Activated CD8-positive, alpha-beta memory T cell treated with anti-CD3 and anti-CD28 coated beads for 24 hours (primary cell): ENCODE measurements around the gene NFATC2IP.
"Not testable (repeated sequence)": the region's sequence is repeated elsewhere in the genome, so short reads cannot be mapped to it uniquely, and the experiment has no call there.

Source experiments
- DNase-seq: peaks from one replicate; pipeline ENCODE4 v3.0.0-alpha.2; 2020

Gene NFATC2IP

GRCh38 chr16:28927815-28928214, 22.9 kb upstream of the NFATC2IP start:
- DNase-seq = no peak

GRCh38 chr16:28930203-28930602, 20.5 kb upstream of the NFATC2IP start:
- DNase-seq = no peak

- DNase-seq = no peak
Observed at GRCh38 chr16:28930652-28931051, 20.1 kb upstream of the NFATC2IP start.

- no peak for DNase-seq
Observed at GRCh38 chr16:28931801-28932225, 18.9 kb upstream of the NFATC2IP start, which contains the start of gene CD19. Gene CD19 (plus strand): TSS chr16:28931971. CDS start chr16:28932001, 30 bp downstream.

GRCh38 chr16:28932339-28933141, 18.2 kb upstream of the NFATC2IP start:
- DNase-seq = no peak

DNA sequence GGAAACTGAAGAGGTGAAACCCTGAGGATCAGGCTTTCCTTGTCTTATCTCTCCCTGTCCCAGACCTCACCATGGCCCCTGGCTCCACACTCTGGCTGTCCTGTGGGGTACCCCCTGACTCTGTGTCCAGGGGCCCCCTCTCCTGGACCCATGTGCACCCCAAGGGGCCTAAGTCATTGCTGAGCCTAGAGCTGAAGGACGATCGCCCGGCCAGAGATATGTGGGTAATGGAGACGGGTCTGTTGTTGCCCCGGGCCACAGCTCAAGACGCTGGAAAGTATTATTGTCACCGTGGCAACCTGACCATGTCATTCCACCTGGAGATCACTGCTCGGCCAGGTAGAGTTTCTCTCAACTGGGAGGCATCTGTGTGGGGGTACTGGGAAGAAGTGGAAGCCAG, 17.6 kb upstream of the NFATC2IP start:
- no peak for DNase-seq

DNA sequence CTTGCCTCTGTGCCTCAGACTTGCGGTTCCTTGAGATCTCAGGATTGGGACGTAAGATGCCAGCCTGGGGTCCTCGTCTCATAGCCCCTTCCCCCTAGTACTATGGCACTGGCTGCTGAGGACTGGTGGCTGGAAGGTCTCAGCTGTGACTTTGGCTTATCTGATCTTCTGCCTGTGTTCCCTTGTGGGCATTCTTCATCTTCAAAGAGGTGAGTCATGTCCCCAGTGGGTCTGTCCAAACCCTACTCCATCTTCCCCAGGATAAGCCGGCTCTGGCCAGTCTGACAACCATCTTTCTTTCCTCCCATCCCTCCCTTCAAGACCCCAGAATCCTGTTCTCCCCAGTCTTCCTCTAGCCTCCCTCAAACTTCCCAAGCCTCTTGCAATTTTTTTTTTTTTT, 15.4 kb upstream of the NFATC2IP start:
- DNase-seq = no peak

GRCh38 chr16:28935924-28936783, 14.6 kb upstream of the NFATC2IP start:
- peak; percentile 93 for DNase-seq

- no peak for DNase-seq
Observed at GRCh38 chr16:28936784-28937155, 14.0 kb upstream of the NFATC2IP start.

DNA sequence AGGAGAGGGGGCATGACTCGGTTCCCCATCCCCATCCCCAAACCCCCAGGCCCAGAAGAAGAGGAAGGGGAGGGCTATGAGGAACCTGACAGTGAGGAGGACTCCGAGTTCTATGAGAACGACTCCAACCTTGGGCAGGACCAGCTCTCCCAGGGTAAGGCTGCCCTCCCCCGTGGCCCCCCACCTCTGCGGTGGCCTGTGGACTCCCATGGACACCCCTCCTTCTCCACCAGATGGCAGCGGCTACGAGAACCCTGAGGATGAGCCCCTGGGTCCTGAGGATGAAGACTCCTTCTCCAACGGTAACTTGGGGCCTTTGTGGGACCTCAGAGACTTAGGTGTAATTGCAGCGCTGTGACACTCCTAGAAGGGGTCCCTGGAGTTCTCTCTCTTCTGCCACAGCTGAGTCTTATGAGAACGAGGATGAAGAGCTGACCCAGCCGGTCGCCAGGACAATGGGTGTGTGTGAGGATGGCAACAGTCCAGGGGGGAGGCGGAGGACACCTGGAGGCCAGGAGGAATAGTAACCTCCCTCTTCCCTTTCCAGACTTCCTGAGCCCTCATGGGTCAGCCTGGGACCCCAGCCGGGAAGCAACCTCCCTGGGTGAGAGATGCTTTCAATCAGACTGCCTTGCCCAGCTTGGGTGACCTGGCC, 13.4 kb upstream of the NFATC2IP start:
- DNase-seq = no peak

GRCh38 chr16:28938721-28939120, 12.0 kb upstream of the NFATC2IP start:
- DNase-seq = no peak

DNA sequence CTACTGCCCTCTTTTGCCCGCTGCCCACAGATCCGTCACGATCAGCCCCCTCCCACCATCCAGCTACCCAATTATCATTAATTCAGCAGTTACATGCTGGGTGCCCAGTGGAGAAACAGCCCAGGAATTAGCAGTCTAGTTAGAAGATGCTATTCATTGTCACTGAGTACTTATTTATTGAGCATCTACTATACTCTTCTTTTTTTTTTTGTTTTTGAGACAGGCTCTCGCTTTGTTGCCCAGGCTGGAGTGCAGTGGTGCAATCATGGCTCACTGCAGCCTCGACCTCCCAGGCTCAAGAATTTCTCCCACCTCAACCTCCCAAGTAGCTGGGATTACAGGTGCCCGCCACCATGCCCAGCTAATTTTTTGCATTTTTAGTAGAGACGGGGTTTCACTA, 10.9 kb upstream of the NFATC2IP start:
- not testable (repeated sequence) for DNase-seq

DNA sequence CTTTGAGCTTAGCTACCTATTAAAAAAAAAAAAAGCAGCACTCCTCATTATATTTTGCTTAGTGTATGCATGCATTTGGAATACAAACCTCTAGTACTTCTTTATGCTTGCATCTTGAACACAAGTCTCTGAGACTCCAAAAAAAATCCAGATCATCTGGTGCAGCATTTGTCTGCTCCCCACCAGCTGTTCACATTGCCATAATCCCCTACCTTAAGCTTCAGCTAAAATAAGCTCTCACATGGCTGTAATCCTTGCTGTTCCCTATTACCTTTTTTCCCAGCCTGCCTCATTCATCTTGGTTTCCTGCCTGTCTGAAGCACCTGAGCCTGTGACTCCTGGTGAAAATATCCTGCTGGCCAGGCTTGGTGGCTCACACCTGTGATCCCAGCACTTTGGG, 7.5 kb upstream of the NFATC2IP start:
- DNase-seq = no peak

GRCh38 chr16:28946681-28947080, 4.1 kb upstream of the NFATC2IP start:
- no peak for DNase-seq

- no peak for DNase-seq
Observed at GRCh38 chr16:28951410-28951943, 740 bp downstream of the NFATC2IP start.

DNA sequence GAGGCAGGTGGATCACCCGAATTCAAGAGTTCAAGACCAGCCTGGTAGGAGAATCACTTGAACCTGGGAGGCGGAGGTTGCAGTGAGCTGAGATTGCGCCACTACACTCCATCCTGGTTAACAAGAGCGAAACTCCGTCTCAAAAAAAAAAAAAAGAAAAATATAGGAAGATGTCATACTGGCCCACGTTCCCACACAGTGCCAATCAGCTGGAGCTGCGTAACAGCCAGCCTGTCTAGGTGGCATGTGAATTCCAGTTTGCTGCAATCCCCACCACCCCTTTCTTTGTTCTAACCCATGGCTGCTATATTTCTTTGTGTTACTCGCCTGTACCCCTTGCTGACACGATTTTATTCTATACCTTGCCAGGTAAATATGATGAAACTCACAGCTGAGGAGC, 7.5 kb downstream of the NFATC2IP start:
- DNase-seq = no peak

GRCh38 chr16:28958836-28959235, 8.1 kb downstream of the NFATC2IP start:
- no peak for DNase-seq

DNA sequence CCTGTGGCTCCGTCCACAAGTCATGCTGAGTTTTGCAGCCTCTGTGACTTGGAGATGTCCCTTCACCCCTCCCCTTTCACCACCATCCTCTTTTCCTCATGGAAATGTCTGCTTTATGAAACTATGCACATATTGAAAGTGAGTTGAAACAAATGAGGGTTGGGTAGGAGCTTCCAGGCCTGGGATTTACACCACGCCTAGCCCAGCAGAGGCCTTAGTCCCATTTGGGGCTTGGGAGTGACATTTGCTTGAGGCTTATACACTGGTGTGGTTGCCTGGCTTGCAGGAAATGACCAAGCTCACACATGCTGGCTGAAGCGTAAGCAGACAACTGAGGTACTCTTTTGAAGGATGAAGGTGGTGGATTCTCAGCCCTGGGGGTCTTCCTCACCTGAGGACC, 13.3 kb downstream of the NFATC2IP start:
- no peak for DNase-seq

DNA sequence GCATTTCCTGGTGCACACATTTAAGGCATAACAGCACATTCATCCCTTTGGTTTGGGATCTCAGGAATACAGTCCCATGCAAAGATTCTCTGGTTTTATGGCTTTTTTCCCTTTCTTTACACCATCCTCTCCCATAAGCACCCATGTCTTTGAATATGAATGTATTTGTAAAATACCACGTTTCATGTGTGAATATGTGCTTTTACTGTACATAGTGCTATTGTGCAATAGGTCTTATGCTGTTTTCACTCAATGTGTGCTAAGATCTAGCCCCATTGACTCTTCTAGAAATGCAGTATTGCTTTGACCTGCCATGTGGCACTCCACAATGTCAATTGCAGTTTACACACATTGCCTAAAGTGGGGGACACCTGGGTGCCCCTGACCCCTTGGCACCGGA, 13.8 kb downstream of the NFATC2IP start:
- no peak for DNase-seq

DNA sequence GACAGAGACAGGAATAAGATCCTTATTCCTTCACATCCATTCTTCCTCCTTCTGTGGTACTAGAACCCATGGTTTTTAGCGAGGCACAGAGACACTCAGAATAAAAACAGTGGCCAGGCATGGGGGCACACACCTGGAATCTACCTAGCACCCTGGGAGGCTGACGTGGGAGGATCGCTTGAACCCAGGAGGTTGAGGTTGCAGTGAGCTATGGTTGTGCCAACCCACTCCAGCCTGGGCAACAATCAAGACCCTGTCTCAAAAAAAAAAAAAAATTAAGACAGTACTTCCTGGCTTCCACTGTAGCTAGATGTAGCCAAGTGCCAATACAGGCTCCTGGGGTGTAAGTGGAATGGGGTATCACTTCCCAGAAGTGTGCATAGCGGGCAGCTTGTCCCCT, 16.4 kb downstream of the NFATC2IP start:
- no peak for DNase-seq

DNA sequence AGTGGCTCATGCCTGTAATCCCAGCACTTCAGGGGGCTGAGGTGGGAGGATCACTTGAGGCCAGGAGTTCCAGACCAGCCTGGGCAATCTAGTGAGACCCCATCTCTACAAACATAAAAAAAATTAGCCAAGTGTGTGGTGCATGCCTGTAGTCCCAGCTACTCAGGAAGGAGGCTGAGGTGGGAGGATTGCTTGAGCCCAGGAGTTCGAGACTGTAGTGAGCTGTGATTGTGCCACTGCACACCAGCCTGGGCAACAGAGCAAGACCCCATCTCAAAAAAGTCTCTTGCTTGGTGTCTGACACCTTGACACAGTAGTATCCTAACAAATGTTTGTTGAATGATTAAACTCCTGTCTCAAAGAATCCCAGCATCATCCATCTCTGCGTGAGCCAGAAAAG, 19.0 kb downstream of the NFATC2IP start:
- not testable (repeated sequence) for DNase-seq

DNA sequence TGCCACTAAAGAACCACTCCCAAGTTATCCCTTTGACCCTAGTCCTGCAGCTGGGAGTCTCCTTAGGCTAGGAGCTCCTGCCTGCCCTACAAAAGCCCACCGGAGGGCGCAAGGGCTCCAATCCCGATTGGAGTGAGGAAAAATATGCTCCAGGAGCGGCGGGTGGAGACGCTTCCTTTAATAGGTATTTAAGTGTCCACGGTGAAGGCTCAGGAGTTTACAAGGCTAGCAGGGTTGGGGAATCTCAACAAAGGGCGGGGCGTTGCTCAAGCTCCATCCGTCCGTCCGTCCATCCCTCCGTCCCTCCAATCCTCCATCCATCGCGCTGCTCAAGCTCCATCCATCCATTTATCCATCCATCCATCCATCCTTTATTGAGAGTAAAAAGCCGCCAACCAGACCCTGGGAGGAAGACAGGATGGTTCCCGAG, 23.3 kb downstream of the NFATC2IP start:
- peak; percentile 74 for DNase-seq
